H1 (cell line): Measurements from ENCODE around the gene ILK.

Source experiments
- CEBPB ChIP-seq: IDR thresholded peaks from 2 replicates; pipeline ENCODE4 v1.6.1; 2012; ENCODE audit warnings: low read depth, low read length
- CTBP2 ChIP-seq: IDR thresholded peaks from 2 replicates; pipeline ENCODE4 v1.7.0; 2011; ENCODE audit warnings: borderline replicate concordance, mild to moderate bottlenecking, moderate library complexity, mixed read lengths, low read length; ENCODE audit not compliant: insufficient read depth, insufficient read length
- HDAC2 ChIP-seq, 2 experiments: fragments of 300-600 bp in 1 of 2; sonication (generic) in 1 of 2; IDR thresholded peaks; 2 replicates each; pipeline ENCODE4 v1.6.1; 2011 to 2012; ENCODE audit warnings: low read depth in 2 of 2, low read length in 2 of 2, mild to moderate bottlenecking in 2 of 2, moderate library complexity in 2 of 2, borderline replicate concordance in 1 of 2, inconsistent platforms in 1 of 2
- JUN ChIP-seq: IDR thresholded peaks from 2 replicates; pipeline ENCODE4 v1.6.1; 2011; ENCODE audit warnings: low read depth, mild to moderate bottlenecking, improper control_type of control experiment, low read length
- POLR2A ChIP-seq, 2 experiments: IDR thresholded peaks; 1 replicate in 1 of 2; 2 replicates in 1 of 2; pipeline ENCODE4 v1.6.1; 2011; ENCODE audit warnings: low read depth in 2 of 2, low read length in 2 of 2, mild to moderate bottlenecking in 2 of 2; ENCODE audit errors: control extremely low read depth in 1 of 2
- TF ChIP-seq, protein P1 (sequence below): IDR thresholded peaks from 2 replicates; pipeline ENCODE4 v1.6.1; 2012; ENCODE audit warnings: inconsistent platforms
- TF ChIP-seq, protein P2 (sequence below), 3 experiments: IDR thresholded peaks; 1 replicate in 2 of 3; 2 replicates in 1 of 3; pipeline versions ENCODE4 v1.5.1 to v1.6.1; 2011; ENCODE audit warnings: low read length in 3 of 3, mild to moderate bottlenecking in 3 of 3, inconsistent platforms in 2 of 3, low read depth in 1 of 3, moderate library complexity in 1 of 3; ENCODE audit not compliant: insufficient read depth in 1 of 3; ENCODE audit errors: control extremely low read depth in 1 of 3

- no peak for TF ChIP-seq HDAC2 (IDR thresholded peaks at IDR 0.05; ENCODE audit: borderline replicate concordance in 1 of 2, low read depth in 2 of 2, low read length in 2 of 2)
- TF ChIP-seq CEBPB = no peak
- TF ChIP-seq, protein P1, sequence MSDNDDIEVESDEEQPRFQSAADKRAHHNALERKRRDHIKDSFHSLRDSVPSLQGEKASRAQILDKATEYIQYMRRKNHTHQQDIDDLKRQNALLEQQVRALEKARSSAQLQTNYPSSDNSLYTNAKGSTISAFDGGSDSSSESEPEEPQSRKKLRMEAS = no peak
- TF ChIP-seq CTBP2 = no peak
- no peak for TF ChIP-seq POLR2A (IDR thresholded peaks at IDR 0.05; ENCODE audit: control extremely low read depth in 1 of 2, low read depth in 2 of 2, low read length in 2 of 2)
- no peak for TF ChIP-seq JUN
- TF ChIP-seq, protein P2, sequence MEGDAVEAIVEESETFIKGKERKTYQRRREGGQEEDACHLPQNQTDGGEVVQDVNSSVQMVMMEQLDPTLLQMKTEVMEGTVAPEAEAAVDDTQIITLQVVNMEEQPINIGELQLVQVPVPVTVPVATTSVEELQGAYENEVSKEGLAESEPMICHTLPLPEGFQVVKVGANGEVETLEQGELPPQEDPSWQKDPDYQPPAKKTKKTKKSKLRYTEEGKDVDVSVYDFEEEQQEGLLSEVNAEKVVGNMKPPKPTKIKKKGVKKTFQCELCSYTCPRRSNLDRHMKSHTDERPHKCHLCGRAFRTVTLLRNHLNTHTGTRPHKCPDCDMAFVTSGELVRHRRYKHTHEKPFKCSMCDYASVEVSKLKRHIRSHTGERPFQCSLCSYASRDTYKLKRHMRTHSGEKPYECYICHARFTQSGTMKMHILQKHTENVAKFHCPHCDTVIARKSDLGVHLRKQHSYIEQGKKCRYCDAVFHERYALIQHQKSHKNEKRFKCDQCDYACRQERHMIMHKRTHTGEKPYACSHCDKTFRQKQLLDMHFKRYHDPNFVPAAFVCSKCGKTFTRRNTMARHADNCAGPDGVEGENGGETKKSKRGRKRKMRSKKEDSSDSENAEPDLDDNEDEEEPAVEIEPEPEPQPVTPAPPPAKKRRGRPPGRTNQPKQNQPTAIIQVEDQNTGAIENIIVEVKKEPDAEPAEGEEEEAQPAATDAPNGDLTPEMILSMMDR (IDR thresholded peaks at IDR 0.05; ENCODE audit: control extremely low read depth in 1 of 3, insufficient read depth in 1 of 3, low read depth in 1 of 3, low read length in 3 of 3) = no peak
Measured at GRCh38 chr11:6646071-6646470, 42.5 kb downstream of the ILK start.
